HEK293 (cell line): ENCODE results near the gene LEPR.

Source experiments
- KLF16 ChIP-seq: fragments of 450-650 bp; formaldehyde crosslinking; IDR thresholded peaks from 2 replicates; pipeline ENCODE4 v1.5.1; 2017; ENCODE audit warnings: missing biosample characterization, missing genetic modification characterization
- PRDM1 ChIP-seq: fragments of 450-650 bp; formaldehyde crosslinking; IDR thresholded peaks from 2 replicates; pipeline ENCODE4; 2016; ENCODE audit warnings: missing biosample characterization, missing genetic modification characterization
- PRDM2 ChIP-seq: fragments of 450-650 bp; formaldehyde crosslinking; IDR thresholded peaks from 2 replicates; pipeline ENCODE4 v1.5.1; 2016; ENCODE audit warnings: missing biosample characterization, missing genetic modification characterization, borderline replicate concordance
- SP7 ChIP-seq: fragments of 450-650 bp; formaldehyde crosslinking; IDR thresholded peaks from 2 replicates; pipeline ENCODE4 v1.5.1; 2016; ENCODE audit warnings: missing biosample characterization, missing genetic modification characterization
- ZNF239 ChIP-seq: fragments of 450-650 bp; formaldehyde crosslinking; IDR thresholded peaks from 2 replicates; pipeline ENCODE4 v1.5.1; 2016; ENCODE audit warnings: missing biosample characterization, missing genetic modification characterization
- ZNF24 ChIP-seq: fragments of 450-650 bp; formaldehyde crosslinking; IDR thresholded peaks from 2 replicates; pipeline ENCODE4 v1.5.1; 2016; ENCODE audit warnings: missing biosample characterization, missing genetic modification characterization
- ZNF335 ChIP-seq: fragments of 450-650 bp; formaldehyde crosslinking; conservative IDR thresholded peaks from 2 replicates; pipeline ENCODE4 v1.5.1; 2016; ENCODE audit warnings: missing biosample characterization, missing genetic modification characterization
- ZNF394 ChIP-seq: fragments of 450-650 bp; formaldehyde crosslinking; IDR thresholded peaks from 2 replicates; pipeline ENCODE4 v1.5.1; 2016; ENCODE audit warnings: missing biosample characterization, missing genetic modification characterization, mild to moderate bottlenecking, moderate library complexity, borderline replicate concordance
- ZNF585B ChIP-seq: fragments of 450-650 bp; formaldehyde crosslinking; IDR thresholded peaks from 2 replicates; pipeline ENCODE4 v1.5.1; 2016; ENCODE audit warnings: missing biosample characterization, missing genetic modification characterization
- ZNF600 ChIP-seq: fragments of 450-650 bp; formaldehyde crosslinking; IDR thresholded peaks from 2 replicates; pipeline ENCODE4 v1.5.1; 2016; ENCODE audit warnings: missing biosample characterization, missing genetic modification characterization
- ZNF792 ChIP-seq: fragments of 450-650 bp; formaldehyde crosslinking; IDR thresholded peaks from 2 replicates; pipeline ENCODE4 v1.5.1; 2016; ENCODE audit warnings: missing biosample characterization, missing genetic modification characterization
- ZNF837 ChIP-seq: fragments of 450-650 bp; formaldehyde crosslinking; IDR thresholded peaks from 2 replicates; pipeline ENCODE4 v1.5.1; 2016; ENCODE audit warnings: missing biosample characterization, missing genetic modification characterization
- ZNF843 ChIP-seq: fragments of 450-650 bp; formaldehyde crosslinking; IDR thresholded peaks from 2 replicates; pipeline ENCODE4 v1.5.1; 2016; ENCODE audit warnings: missing biosample characterization, missing genetic modification characterization
- ZSCAN5A ChIP-seq: fragments of 450-650 bp; formaldehyde crosslinking; IDR thresholded peaks from 2 replicates; pipeline ENCODE4 v1.5.1; 2016; ENCODE audit warnings: missing biosample characterization, missing genetic modification characterization
- TF ChIP-seq, protein P1 (sequence below): fragments of 450-650 bp; formaldehyde crosslinking; conservative IDR thresholded peaks from 2 replicates; pipeline ENCODE4 v1.5.1; 2016; ENCODE audit warnings: low read depth, missing biosample characterization, missing genetic modification characterization
- TF ChIP-seq, protein P2 (sequence below): fragments of 450-650 bp; formaldehyde crosslinking; IDR thresholded peaks from 2 replicates; pipeline ENCODE4 v1.5.0; 2017; ENCODE audit warnings: missing biosample characterization, missing genetic modification characterization, borderline replicate concordance
- TF ChIP-seq, protein P3 (sequence below): fragments of 450-650 bp; formaldehyde crosslinking; IDR thresholded peaks from 2 replicates; pipeline ENCODE4 v1.5.1; 2017; ENCODE audit warnings: missing biosample characterization, missing genetic modification characterization
- TF ChIP-seq, protein P4 (sequence below): fragments of 450-650 bp; formaldehyde crosslinking; IDR thresholded peaks from 2 replicates; pipeline ENCODE4 v1.5.1; 2016; ENCODE audit warnings: missing biosample characterization, missing genetic modification characterization

LEPR gene

GRCh38 chr1:65420590-65421350 lies at the start of gene LEPR, which contains the start of gene LEPROT (continued):
- TF ChIP-seq, protein P1, sequence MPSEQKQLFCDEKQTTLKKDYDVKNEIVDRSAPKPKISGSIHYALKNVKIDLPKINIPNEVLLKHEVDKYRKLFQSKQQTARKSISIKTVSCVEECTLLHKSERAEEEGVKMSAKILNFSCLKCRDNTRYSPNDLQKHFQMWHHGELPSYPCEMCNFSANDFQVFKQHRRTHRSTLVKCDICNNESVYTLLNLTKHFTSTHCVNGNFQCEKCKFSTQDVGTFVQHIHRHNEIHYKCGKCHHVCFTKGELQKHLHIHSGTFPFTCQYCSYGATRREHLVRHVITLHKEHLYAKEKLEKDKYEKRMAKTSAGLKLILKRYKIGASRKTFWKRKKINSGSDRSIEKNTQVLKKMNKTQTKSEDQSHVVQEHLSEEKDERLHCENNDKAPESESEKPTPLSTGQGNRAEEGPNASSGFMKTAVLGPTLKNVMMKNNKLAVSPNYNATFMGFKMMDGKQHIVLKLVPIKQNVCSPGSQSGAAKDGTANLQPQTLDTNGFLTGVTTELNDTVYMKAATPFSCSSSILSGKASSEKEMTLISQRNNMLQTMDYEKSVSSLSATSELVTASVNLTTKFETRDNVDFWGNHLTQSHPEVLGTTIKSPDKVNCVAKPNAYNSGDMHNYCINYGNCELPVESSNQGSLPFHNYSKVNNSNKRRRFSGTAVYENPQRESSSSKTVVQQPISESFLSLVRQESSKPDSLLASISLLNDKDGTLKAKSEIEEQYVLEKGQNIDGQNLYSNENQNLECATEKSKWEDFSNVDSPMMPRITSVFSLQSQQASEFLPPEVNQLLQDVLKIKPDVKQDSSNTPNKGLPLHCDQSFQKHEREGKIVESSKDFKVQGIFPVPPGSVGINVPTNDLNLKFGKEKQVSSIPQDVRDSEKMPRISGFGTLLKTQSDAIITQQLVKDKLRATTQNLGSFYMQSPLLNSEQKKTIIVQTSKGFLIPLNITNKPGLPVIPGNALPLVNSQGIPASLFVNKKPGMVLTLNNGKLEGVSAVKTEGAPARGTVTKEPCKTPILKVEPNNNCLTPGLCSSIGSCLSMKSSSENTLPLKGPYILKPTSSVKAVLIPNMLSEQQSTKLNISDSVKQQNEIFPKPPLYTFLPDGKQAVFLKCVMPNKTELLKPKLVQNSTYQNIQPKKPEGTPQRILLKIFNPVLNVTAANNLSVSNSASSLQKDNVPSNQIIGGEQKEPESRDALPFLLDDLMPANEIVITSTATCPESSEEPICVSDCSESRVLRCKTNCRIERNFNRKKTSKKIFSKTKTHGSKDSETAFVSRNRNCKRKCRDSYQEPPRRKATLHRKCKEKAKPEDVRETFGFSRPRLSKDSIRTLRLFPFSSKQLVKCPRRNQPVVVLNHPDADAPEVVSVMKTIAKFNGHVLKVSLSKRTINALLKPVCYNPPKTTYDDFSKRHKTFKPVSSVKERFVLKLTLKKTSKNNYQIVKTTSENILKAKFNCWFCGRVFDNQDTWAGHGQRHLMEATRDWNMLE, result peak; percentile 55
- TF ChIP-seq PRDM1 (tag by site-specific recombination) (no peak), ZNF792 (tag by site-specific recombination) (0 out of 2 replicates have a peak, but pooled peaks have one; percentile 21), ZNF24 (peak; percentile 57; the same call in 1 of the 2 replicates), KLF16 (tag by site-specific recombination) (peak; percentile 91), ZNF585B (no peak; the same call in 1 of the 2 replicates), PRDM2 (tag by site-specific recombination) (no peak), ZNF335 (tag by site-specific recombination) (peak; percentile 91), ZSCAN5A (tag by site-specific recombination) (peak; percentile 95), SP7 (tag by site-specific recombination) (peak; percentile 73; the same call in 1 of the 2 replicates), ZNF837 (tag by site-specific recombination) (no peak), ZNF394 (tag by site-specific recombination) (peak; percentile 25; the same call in 1 of the 2 replicates), ZNF239 (tag by site-specific recombination) (no peak), ZNF843 (tag by site-specific recombination) (peak; percentile 46; the same call in 1 of the 2 replicates), ZNF600 (tag by site-specific recombination) (peak; percentile 63; the same call in 1 of the 2 replicates)
- TF ChIP-seq, protein P2, sequence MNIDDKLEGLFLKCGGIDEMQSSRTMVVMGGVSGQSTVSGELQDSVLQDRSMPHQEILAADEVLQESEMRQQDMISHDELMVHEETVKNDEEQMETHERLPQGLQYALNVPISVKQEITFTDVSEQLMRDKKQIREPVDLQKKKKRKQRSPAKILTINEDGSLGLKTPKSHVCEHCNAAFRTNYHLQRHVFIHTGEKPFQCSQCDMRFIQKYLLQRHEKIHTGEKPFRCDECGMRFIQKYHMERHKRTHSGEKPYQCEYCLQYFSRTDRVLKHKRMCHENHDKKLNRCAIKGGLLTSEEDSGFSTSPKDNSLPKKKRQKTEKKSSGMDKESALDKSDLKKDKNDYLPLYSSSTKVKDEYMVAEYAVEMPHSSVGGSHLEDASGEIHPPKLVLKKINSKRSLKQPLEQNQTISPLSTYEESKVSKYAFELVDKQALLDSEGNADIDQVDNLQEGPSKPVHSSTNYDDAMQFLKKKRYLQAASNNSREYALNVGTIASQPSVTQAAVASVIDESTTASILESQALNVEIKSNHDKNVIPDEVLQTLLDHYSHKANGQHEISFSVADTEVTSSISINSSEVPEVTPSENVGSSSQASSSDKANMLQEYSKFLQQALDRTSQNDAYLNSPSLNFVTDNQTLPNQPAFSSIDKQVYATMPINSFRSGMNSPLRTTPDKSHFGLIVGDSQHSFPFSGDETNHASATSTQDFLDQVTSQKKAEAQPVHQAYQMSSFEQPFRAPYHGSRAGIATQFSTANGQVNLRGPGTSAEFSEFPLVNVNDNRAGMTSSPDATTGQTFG (tag by site-specific recombination), result no peak
- TF ChIP-seq, protein P3, sequence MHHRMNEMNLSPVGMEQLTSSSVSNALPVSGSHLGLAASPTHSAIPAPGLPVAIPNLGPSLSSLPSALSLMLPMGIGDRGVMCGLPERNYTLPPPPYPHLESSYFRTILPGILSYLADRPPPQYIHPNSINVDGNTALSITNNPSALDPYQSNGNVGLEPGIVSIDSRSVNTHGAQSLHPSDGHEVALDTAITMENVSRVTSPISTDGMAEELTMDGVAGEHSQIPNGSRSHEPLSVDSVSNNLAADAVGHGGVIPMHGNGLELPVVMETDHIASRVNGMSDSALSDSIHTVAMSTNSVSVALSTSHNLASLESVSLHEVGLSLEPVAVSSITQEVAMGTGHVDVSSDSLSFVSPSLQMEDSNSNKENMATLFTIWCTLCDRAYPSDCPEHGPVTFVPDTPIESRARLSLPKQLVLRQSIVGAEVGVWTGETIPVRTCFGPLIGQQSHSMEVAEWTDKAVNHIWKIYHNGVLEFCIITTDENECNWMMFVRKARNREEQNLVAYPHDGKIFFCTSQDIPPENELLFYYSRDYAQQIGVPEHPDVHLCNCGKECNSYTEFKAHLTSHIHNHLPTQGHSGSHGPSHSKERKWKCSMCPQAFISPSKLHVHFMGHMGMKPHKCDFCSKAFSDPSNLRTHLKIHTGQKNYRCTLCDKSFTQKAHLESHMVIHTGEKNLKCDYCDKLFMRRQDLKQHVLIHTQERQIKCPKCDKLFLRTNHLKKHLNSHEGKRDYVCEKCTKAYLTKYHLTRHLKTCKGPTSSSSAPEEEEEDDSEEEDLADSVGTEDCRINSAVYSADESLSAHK (tag by site-specific recombination), result no peak
- TF ChIP-seq, protein P4, sequence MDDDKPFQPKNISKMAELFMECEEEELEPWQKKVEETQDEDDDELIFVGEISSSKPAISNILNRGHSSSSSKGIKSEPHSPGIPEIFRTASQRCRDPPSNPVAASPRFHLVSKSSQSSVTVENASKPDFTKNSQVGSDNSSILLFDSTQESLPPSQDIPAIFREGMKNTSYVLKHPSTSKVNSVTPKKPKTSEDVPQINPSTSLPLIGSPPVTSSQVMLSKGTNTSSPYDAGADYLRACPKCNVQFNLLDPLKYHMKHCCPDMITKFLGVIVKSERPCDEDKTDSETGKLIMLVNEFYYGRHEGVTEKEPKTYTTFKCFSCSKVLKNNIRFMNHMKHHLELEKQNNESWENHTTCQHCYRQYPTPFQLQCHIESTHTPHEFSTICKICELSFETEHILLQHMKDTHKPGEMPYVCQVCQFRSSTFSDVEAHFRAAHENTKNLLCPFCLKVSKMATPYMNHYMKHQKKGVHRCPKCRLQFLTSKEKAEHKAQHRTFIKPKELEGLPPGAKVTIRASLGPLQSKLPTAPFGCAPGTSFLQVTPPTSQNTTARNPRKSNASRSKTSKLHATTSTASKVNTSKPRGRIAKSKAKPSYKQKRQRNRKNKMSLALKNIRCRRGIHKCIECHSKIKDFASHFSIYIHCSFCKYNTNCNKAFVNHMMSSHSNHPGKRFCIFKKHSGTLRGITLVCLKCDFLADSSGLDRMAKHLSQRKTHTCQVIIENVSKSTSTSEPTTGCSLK, result no peak
